ENCODE measurements around the gene ANKRD18B.
"Not testable (repeated sequence)": the region's sequence is repeated elsewhere in the genome, so short reads cannot be mapped to it uniquely, and the experiment has no call there.

ANKRD18B gene

DNA sequence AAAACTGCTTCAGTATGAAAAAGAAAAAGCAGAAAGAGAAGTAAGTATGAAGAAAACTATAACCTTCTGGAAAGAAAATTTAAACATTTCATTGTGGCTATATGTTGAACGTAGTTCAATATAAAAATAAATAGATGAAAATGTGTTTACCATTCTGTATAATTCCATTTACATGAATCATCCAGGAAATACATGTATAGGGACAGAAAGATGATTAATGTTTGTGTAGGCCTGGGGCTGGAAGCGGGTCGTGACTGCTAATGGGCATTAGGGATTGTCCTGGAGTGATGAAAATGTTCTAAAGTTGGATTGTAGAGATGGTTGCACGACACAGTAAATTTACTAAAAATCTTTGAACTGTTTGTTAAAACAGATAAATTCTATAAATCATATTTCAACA is 24.8 kb downstream of the ANKRD18B start:
- H3K36me3 ChIP-seq (ENCODE audit: insufficient read depth, low read length); H3K79me2 ChIP-seq (ENCODE audit: insufficient read depth, low read length); H3K9me2 ChIP-seq (ENCODE audit: low read depth, low read length); H3K27ac ChIP-seq (ENCODE audit: low read depth, low read length, poor library complexity, severe bottlenecking); H3K9me3 ChIP-seq (ENCODE audit: low read length); H4K20me1 ChIP-seq (ENCODE audit: insufficient read depth, low read length); H3K27me3 ChIP-seq (ENCODE audit: insufficient read depth, low read length); H3K9ac ChIP-seq (ENCODE audit: low read length); H3K4me3 ChIP-seq (ENCODE audit: low read depth, low read length, poor library complexity, severe bottlenecking); H3K4me1 ChIP-seq (ENCODE audit: insufficient read depth, low read length, severe bottlenecking); H3F3A ChIP-seq (ENCODE audit: insufficient read depth, low read length); H2AFZ ChIP-seq (ENCODE audit: low read length); H3K4me2 ChIP-seq (ENCODE audit: low read length): not testable (repeated sequence)

DNA sequence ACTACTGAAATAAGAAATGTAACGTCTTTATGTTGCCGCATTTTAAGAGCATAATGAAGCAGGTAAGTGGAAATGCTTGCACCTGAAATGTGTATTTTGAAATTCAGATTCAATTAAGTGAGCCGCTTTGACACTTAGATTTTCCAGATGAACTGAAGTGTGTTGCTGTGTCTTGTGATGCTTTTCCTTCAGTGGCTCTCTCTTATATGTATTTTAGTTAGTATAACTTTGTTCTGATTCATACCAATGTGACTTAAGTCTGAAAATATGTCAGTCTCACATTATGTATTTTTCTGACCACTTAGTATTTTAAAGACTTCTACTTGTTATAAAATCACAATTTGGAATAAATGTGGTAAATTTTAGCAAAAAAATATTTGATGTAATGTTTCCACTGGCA is 25.4 kb downstream of the ANKRD18B start:
- H3K4me2 ChIP-seq (ENCODE audit: low read length); H3K4me1 ChIP-seq (ENCODE audit: insufficient read depth, low read length, severe bottlenecking); H3K79me2 ChIP-seq (ENCODE audit: insufficient read depth, low read length); H3K4me3 ChIP-seq (ENCODE audit: low read depth, low read length, poor library complexity, severe bottlenecking); H3K9ac ChIP-seq (ENCODE audit: low read length); H3K9me3 ChIP-seq (ENCODE audit: low read length); H3K9me2 ChIP-seq (ENCODE audit: low read depth, low read length); H3F3A ChIP-seq (ENCODE audit: insufficient read depth, low read length); H3K36me3 ChIP-seq (ENCODE audit: insufficient read depth, low read length); H3K27me3 ChIP-seq (ENCODE audit: insufficient read depth, low read length); H2AFZ ChIP-seq (ENCODE audit: low read length); H4K20me1 ChIP-seq (ENCODE audit: insufficient read depth, low read length); H3K27ac ChIP-seq (ENCODE audit: low read depth, low read length, poor library complexity, severe bottlenecking): not testable (repeated sequence)

DNA sequence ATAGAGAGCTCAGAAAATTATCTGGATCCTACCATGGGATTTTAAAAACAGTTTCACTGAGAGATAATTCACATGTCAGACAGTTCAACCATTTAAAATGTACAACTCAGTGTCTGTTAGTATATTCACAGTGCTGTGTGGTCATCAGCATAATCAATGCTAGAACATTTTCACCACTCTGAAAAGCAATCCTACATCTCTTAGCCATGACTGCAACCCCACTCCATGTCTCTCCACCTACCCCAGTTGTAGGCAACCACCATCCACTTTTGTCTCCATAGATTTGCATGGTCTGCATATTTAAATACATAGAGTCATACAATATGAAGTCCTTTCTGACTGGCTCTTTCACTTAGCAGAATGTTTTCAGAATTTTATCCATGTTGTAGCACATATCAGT is 27.1 kb downstream of the ANKRD18B start:
- H3F3A ChIP-seq (ENCODE audit: insufficient read depth, low read length); H2AFZ ChIP-seq (ENCODE audit: low read length); H3K4me2 ChIP-seq (ENCODE audit: low read length); H3K27ac ChIP-seq (ENCODE audit: low read depth, low read length, poor library complexity, severe bottlenecking); H3K9ac ChIP-seq (ENCODE audit: low read length); H3K4me1 ChIP-seq (ENCODE audit: insufficient read depth, low read length, severe bottlenecking); H3K4me3 ChIP-seq (ENCODE audit: low read depth, low read length, poor library complexity, severe bottlenecking); H3K27me3 ChIP-seq (ENCODE audit: insufficient read depth, low read length); H4K20me1 ChIP-seq (ENCODE audit: insufficient read depth, low read length); H3K9me2 ChIP-seq (ENCODE audit: low read depth, low read length); H3K79me2 ChIP-seq (ENCODE audit: insufficient read depth, low read length); H3K9me3 ChIP-seq (ENCODE audit: low read length); H3K36me3 ChIP-seq (ENCODE audit: insufficient read depth, low read length): not testable (repeated sequence)

DNA sequence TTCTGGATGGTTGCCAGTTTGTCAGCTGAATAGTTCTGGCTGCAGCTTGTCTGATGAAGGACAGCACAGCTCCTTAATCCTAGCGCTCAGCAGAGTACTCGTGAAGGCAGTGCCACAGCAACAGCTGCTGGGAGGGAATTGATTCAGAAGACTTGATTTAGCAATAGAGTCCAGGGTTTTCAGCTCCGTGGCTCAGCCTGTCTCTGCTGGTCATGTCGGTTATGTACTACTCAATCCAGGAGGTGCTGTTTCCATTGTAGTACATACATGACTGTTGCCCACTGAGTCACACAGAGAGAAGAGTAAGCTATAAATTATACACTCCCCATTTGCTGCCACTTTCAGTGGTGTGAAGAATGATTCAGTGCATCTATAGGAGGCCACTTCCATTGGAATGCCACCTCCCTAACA is 28.3 kb downstream of the ANKRD18B start:
- H3K79me2 ChIP-seq (ENCODE audit: insufficient read depth, low read length); H3K4me2 ChIP-seq (ENCODE audit: low read length); H3K9me2 ChIP-seq (ENCODE audit: low read depth, low read length): not testable (repeated sequence)

DNA sequence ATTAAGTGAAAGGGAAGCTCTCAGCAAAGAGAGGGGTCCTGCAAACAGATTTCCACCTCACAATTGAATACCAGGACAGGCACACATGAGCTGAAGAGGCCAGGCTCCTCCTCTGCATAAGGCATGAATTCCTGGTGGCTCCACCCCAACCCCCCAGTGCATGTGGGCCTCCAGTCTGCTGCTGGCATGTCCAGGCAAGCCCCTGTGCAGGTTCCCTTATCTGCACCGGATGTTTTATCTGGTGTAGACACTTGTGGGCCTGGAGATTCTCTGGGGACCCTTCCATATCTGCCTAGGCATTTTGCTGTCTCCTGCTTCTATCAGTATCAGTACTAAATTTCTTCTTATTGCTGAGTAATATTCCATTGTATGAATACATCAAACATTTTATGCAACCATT is 36.2 kb downstream of the ANKRD18B start:
- H3K9me3 ChIP-seq (ENCODE audit: low read length); H3K79me2 ChIP-seq (ENCODE audit: insufficient read depth, low read length); H3K27me3 ChIP-seq (ENCODE audit: insufficient read depth, low read length); H2AFZ ChIP-seq (ENCODE audit: low read length); H3K9me2 ChIP-seq (ENCODE audit: low read depth, low read length); H3K4me1 ChIP-seq (ENCODE audit: insufficient read depth, low read length, severe bottlenecking); H3K27ac ChIP-seq (ENCODE audit: low read depth, low read length, poor library complexity, severe bottlenecking); H4K20me1 ChIP-seq (ENCODE audit: insufficient read depth, low read length); H3F3A ChIP-seq (ENCODE audit: insufficient read depth, low read length); H3K4me3 ChIP-seq (ENCODE audit: low read depth, low read length, poor library complexity, severe bottlenecking); H3K9ac ChIP-seq (ENCODE audit: low read length); H3K36me3 ChIP-seq (ENCODE audit: insufficient read depth, low read length); H3K4me2 ChIP-seq (ENCODE audit: low read length): not testable (repeated sequence)

More for the DNA sequence above, 28.3 kb downstream of the ANKRD18B start:
- H3K27ac ChIP-seq (ENCODE audit: low read depth, low read length, poor library complexity, severe bottlenecking); H4K20me1 ChIP-seq (ENCODE audit: insufficient read depth, low read length); H3K9ac ChIP-seq (ENCODE audit: low read length); H3K27me3 ChIP-seq (ENCODE audit: insufficient read depth, low read length); H3K4me1 ChIP-seq (ENCODE audit: insufficient read depth, low read length, severe bottlenecking); H3K36me3 ChIP-seq (ENCODE audit: insufficient read depth, low read length); H2AFZ ChIP-seq (ENCODE audit: low read length); H3F3A ChIP-seq (ENCODE audit: insufficient read depth, low read length); H3K4me3 ChIP-seq (ENCODE audit: low read depth, low read length, poor library complexity, severe bottlenecking); H3K9me3 ChIP-seq (ENCODE audit: low read length): not testable (repeated sequence)

DNA sequence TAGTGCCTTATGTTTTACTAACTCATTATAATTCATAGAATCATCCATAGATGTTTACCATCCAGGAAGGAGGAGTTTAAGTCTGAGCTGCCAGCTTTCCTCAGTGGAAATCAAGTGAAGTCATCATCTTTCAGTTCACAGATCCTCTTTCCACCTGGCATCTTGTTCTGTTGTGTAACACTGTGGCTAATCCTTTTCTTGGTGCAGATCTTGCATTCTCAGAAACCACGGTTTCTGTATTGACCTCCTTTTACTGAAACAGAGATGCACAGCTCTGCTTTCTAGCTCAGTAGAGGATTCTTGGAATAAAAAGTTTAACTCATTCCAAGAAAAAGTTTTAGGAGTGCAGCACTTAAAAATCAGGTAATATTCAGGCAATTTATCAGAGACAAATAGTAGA is 38.1 kb downstream of the ANKRD18B start:
- H3K79me2 ChIP-seq (ENCODE audit: insufficient read depth, low read length) = not testable (repeated sequence)

DNA sequence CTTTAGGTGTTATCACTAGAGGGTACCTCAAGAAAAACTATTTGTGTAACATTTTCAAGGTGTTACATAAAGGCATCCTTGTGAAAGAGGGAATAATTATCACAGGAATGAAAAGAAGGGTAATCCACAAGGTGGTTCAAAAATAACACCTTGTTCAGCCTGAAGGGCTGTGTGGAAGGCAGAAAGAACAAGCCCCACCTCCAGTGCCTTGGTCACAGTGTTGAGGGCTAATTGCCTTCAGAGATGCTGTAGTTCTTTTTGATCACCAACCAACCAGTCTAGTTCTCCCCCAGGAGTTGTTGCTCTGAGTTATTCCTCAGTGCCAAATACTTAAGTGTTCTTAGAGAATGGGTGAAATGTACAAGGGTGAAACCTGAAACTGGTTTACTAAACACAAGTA is 43.7 kb downstream of the ANKRD18B start:
- H3K27ac ChIP-seq (ENCODE audit: low read depth, low read length, poor library complexity, severe bottlenecking); H3K4me2 ChIP-seq (ENCODE audit: low read length); H3K9ac ChIP-seq (ENCODE audit: low read length); H3K9me2 ChIP-seq (ENCODE audit: low read depth, low read length); H3K4me3 ChIP-seq (ENCODE audit: low read depth, low read length, poor library complexity, severe bottlenecking); H2AFZ ChIP-seq (ENCODE audit: low read length); H3K27me3 ChIP-seq (ENCODE audit: insufficient read depth, low read length); H3F3A ChIP-seq (ENCODE audit: insufficient read depth, low read length); H3K79me2 ChIP-seq (ENCODE audit: insufficient read depth, low read length); H3K36me3 ChIP-seq (ENCODE audit: insufficient read depth, low read length); H3K9me3 ChIP-seq (ENCODE audit: low read length); H3K4me1 ChIP-seq (ENCODE audit: insufficient read depth, low read length, severe bottlenecking); H4K20me1 ChIP-seq (ENCODE audit: insufficient read depth, low read length): not testable (repeated sequence)

More for the DNA sequence above, 38.1 kb downstream of the ANKRD18B start:
- not testable (repeated sequence) for H2AFZ ChIP-seq (ENCODE audit: low read length); H4K20me1 ChIP-seq (ENCODE audit: insufficient read depth, low read length); H3K4me2 ChIP-seq (ENCODE audit: low read length); H3K9me3 ChIP-seq (ENCODE audit: low read length); H3K36me3 ChIP-seq (ENCODE audit: insufficient read depth, low read length); H3K27ac ChIP-seq (ENCODE audit: low read depth, low read length, poor library complexity, severe bottlenecking); H3K4me1 ChIP-seq (ENCODE audit: insufficient read depth, low read length, severe bottlenecking); H3K27me3 ChIP-seq (ENCODE audit: insufficient read depth, low read length); H3K9me2 ChIP-seq (ENCODE audit: low read depth, low read length); H3F3A ChIP-seq (ENCODE audit: insufficient read depth, low read length); H3K4me3 ChIP-seq (ENCODE audit: low read depth, low read length, poor library complexity, severe bottlenecking); H3K9ac ChIP-seq (ENCODE audit: low read length)

DNA sequence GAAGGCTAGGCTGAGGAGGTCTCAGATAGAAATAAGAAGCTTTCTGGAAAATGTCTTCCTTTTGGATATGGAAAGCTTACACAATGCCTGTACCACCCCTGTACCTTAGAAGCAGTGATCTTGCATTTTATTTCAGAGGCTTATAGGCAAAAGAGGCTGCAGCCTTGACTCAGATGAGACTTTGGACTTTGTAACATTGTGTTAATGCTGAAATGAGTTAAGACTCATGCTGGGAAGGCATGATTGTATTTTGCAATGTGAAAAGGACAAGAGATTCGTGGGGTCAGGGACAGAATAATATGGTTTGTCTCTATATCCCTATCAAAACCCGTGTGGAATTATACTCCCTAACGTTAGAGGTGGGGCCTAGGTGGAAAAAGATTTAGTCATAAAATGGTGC is 53.7 kb downstream of the ANKRD18B start:
- not testable (repeated sequence) for H3K9me3 ChIP-seq (ENCODE audit: low read length); H3K27me3 ChIP-seq (ENCODE audit: insufficient read depth, low read length); H3K4me3 ChIP-seq (ENCODE audit: low read depth, low read length, poor library complexity, severe bottlenecking); H3K4me1 ChIP-seq (ENCODE audit: insufficient read depth, low read length, severe bottlenecking); H3F3A ChIP-seq (ENCODE audit: insufficient read depth, low read length); H3K9me2 ChIP-seq (ENCODE audit: low read depth, low read length); H3K27ac ChIP-seq (ENCODE audit: low read depth, low read length, poor library complexity, severe bottlenecking); H3K79me2 ChIP-seq (ENCODE audit: insufficient read depth, low read length); H2AFZ ChIP-seq (ENCODE audit: low read length); H3K36me3 ChIP-seq (ENCODE audit: insufficient read depth, low read length); H3K4me2 ChIP-seq (ENCODE audit: low read length); H4K20me1 ChIP-seq (ENCODE audit: insufficient read depth, low read length); H3K9ac ChIP-seq (ENCODE audit: low read length)
